MM.1S (cell line): Measurements from ENCODE around the gene PDHA2.

Experiments
- DNase-seq: peaks from one replicate; pipeline ENCODE4 v3.0.0-alpha.2; 2015
- H2AFZ ChIP-seq: fragments of 300-600 bp; sonication (generic); 2 replicates; pipeline ENCODE4 v1.6.0; 2016; ENCODE audit warnings: antibody characterized with exemption, low read length
- H3F3A ChIP-seq: fragments of 300-600 bp; sonication (generic); 2 replicates; pipeline ENCODE4 v1.6.1; 2016; ENCODE audit warnings: mild to moderate bottlenecking, antibody characterized with exemption, low read length, moderate library complexity, mixed read lengths; ENCODE audit not compliant: insufficient read depth
- H3K27ac ChIP-seq: fragments of 300-600 bp; sonication (generic); 2 replicates; pipeline ENCODE4 v1.5.1; 2016; ENCODE audit warnings: mild to moderate bottlenecking, low read length
- H3K27me3 ChIP-seq: fragments of 300-600 bp; sonication (generic); replicated peaks from 2 replicates; pipeline ENCODE4 v1.6.0; 2016; ENCODE audit warnings: low read length; ENCODE audit not compliant: insufficient read depth
- H3K36me3 ChIP-seq: fragments of 300-600 bp; sonication (generic); replicated peaks from 2 replicates; pipeline ENCODE4 v1.6.1; 2016; ENCODE audit warnings: mild to moderate bottlenecking, low read length, mixed read lengths; ENCODE audit not compliant: insufficient read depth
- H3K4me1 ChIP-seq: fragments of 300-600 bp; sonication (generic); 2 replicates; pipeline ENCODE4 v1.6.1; 2016; ENCODE audit warnings: low read length, mixed read lengths
- H3K4me2 ChIP-seq: fragments of 300-600 bp; sonication (generic); 2 replicates; pipeline ENCODE4 v1.6.0; 2016; ENCODE audit warnings: low read depth, low read length
- H3K4me3 ChIP-seq: fragments of 300-600 bp; sonication (generic); 2 replicates; pipeline ENCODE4 v1.5.1; 2016; ENCODE audit warnings: low read length, mixed read lengths
- H3K79me2 ChIP-seq: fragments of 300-600 bp; sonication (generic); 2 replicates; pipeline ENCODE4 v1.6.1; 2016; ENCODE audit warnings: mixed run types, low read length, mixed read lengths
- H3K9ac ChIP-seq: fragments of 300-600 bp; sonication (generic); 2 replicates; pipeline ENCODE4 v1.6.1; 2016; ENCODE audit warnings: low read length, mixed read lengths
- H3K9me2 ChIP-seq: fragments of 300-600 bp; sonication (generic); replicated peaks from 2 replicates; pipeline ENCODE4 v1.6.1; 2016; ENCODE audit warnings: mild to moderate bottlenecking, low read length, mixed read lengths; ENCODE audit not compliant: insufficient read depth
- H3K9me3 ChIP-seq: fragments of 300-600 bp; sonication (generic); replicated peaks from 2 replicates; pipeline ENCODE4 v1.6.1; 2016; ENCODE audit warnings: mild to moderate bottlenecking, low read length, mixed read lengths; ENCODE audit not compliant: insufficient read depth
- H4K20me1 ChIP-seq: fragments of 300-600 bp; sonication (generic); 2 replicates; pipeline ENCODE4 v1.6.1; 2016; ENCODE audit warnings: mild to moderate bottlenecking, low read length, moderate library complexity, mixed read lengths; ENCODE audit not compliant: insufficient read depth
- EZH2 ChIP-seq: fragments of 300-600 bp; sonication (generic); optimal IDR thresholded peaks from 2 replicates; pipeline ENCODE3; 2017; ENCODE audit warnings: low read depth, mild to moderate bottlenecking, antibody characterized with exemption, low read length, mixed read lengths
- EZH2phosphoT487 ChIP-seq: fragments of 300-600 bp; sonication (generic); IDR thresholded peaks from 2 replicates; pipeline ENCODE4 v1.6.1; 2018; ENCODE audit warnings: antibody characterized with exemption, low read length
- TF ChIP-seq, protein P1 (sequence below): fragments of 300-600 bp; sonication (generic); IDR thresholded peaks from 2 replicates; pipeline ENCODE4 v1.5.1; 2016; ENCODE audit warnings: antibody characterized with exemption, low read length, mixed read lengths

PDHA2 gene

DNA sequence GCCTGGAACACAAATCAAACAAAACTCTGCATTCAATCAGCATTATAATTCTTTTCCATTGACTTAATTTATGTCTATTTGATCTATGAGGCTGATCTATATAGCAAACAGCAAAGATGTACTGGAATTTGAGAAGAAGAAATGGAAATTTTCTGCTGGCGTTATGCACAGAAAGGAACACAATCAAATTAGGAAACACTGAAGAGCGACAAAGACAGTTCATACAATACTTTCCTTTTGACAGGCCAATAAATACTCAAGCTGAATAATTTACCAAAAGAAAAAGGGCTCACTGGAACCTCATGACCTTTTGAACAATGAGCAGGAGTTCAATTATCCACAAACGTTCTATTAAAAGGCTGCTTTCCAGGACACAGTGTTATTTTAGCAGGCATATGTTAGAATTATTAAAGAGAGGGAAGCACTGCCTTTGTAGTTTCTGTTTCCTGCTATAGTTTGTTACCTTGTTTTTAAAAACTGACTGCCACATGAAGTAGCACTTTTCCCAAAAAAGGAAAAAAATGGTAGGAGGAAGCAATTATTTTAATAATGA, 8.1 kb downstream of the PDHA2 start:
- no peak overlapping the region for H2AFZ ChIP-seq
- no peaks in the 10 kb centered on the region for H3K36me3 ChIP-seq
- no peaks in the 10 kb centered on the region for H3K27me3 ChIP-seq
- no peak overlapping the region for H3K9ac ChIP-seq
- H3F3A ChIP-seq, result no peaks in the 10 kb centered on the region
- H3K79me2 ChIP-seq, result no peaks in the 10 kb centered on the region
- DNase-seq, result no peak
- H3K9me3 ChIP-seq, result no peaks in the 10 kb centered on the region
- TF ChIP-seq EZH2phosphoT487, result no peak
- TF ChIP-seq, protein P1, sequence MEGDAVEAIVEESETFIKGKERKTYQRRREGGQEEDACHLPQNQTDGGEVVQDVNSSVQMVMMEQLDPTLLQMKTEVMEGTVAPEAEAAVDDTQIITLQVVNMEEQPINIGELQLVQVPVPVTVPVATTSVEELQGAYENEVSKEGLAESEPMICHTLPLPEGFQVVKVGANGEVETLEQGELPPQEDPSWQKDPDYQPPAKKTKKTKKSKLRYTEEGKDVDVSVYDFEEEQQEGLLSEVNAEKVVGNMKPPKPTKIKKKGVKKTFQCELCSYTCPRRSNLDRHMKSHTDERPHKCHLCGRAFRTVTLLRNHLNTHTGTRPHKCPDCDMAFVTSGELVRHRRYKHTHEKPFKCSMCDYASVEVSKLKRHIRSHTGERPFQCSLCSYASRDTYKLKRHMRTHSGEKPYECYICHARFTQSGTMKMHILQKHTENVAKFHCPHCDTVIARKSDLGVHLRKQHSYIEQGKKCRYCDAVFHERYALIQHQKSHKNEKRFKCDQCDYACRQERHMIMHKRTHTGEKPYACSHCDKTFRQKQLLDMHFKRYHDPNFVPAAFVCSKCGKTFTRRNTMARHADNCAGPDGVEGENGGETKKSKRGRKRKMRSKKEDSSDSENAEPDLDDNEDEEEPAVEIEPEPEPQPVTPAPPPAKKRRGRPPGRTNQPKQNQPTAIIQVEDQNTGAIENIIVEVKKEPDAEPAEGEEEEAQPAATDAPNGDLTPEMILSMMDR, result no peak
- TF ChIP-seq EZH2, result no peak
- H3K4me1 ChIP-seq, result no peaks in the 10 kb centered on the region
- no peak overlapping the region for H3K4me2 ChIP-seq
- H3K4me3 ChIP-seq, result no peak overlapping the region
- no peaks in the 10 kb centered on the region for H4K20me1 ChIP-seq
- H3K9me2 ChIP-seq, result no peaks in the 10 kb centered on the region
- no peak overlapping the region for H3K27ac ChIP-seq

DNA sequence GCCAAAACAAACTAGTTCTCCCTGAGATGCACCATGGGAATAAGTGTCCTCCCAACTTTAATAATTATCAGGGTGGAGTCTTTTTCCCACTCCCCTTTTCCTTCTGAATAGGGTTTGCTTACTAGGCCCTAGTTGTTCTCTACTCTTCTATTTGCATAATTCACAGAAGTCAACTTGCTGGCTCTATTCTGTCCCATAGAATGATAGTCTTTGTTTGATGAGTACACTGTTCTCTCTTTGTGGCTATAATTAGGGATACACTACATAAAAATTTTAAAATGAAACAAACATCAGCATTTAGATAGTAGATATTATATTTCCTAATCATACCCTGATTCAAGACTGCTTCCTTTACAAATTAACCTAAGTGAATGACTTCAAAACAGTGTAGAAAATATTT, 10.3 kb downstream of the PDHA2 start:
- no peaks in the 10 kb centered on the region for H3K36me3 ChIP-seq
- no peak overlapping the region for H2AFZ ChIP-seq
- H3F3A ChIP-seq, result no peaks in the 10 kb centered on the region
- no peak for TF ChIP-seq EZH2phosphoT487
- no peak for TF ChIP-seq EZH2
- TF ChIP-seq, protein P1, result no peak
- H3K27me3 ChIP-seq, result no peaks in the 10 kb centered on the region
- H3K4me2 ChIP-seq, result no peak overlapping the region
- H4K20me1 ChIP-seq, result no peaks in the 10 kb centered on the region
- no peak overlapping the region for H3K4me3 ChIP-seq
- H3K4me1 ChIP-seq, result no peaks in the 10 kb centered on the region
- no peak overlapping the region for H3K9ac ChIP-seq
- no peak overlapping the region for H3K27ac ChIP-seq
- no peaks in the 10 kb centered on the region for H3K9me3 ChIP-seq
- no peaks in the 10 kb centered on the region for H3K79me2 ChIP-seq
- DNase-seq, result no peak
- H3K9me2 ChIP-seq, result no peaks in the 10 kb centered on the region

- Histone ChIP-seq H3K9ac (no peak overlapping the region), H3F3A (no peaks in the 10 kb centered on the region), H3K4me1 (no peaks in the 10 kb centered on the region), H3K27ac (no peak overlapping the region), H3K36me3 (no peaks in the 10 kb centered on the region), H3K4me2 (no peak overlapping the region), H3K27me3 (no peaks in the 10 kb centered on the region), H2AFZ (no peak overlapping the region), H3K9me2 (no peaks in the 10 kb centered on the region), H4K20me1 (no peaks in the 10 kb centered on the region), H3K79me2 (no peaks in the 10 kb centered on the region), H3K4me3 (no peak overlapping the region), H3K9me3 (no peaks in the 10 kb centered on the region)
- no peak for DNase-seq
- TF ChIP-seq, protein P1, result no peak
- TF ChIP-seq EZH2phosphoT487 (no peak), EZH2 (no peak)
Measured at GRCh38 chr4:95857761-95858160, 17.9 kb downstream of the PDHA2 start.
